Activated CD8-positive, alpha-beta T cell treated with anti-CD3 and anti-CD28 coated beads, Interleukin-2, amount 10 ng/mL, durations not matched to agents 7 days and 5 days (primary cell): Measurements from ENCODE around the gene RAPGEF6. TPM values are rescaled to one million over a fixed set of nuclear protein-coding genes. Genes with fewer than 3 reads are reported as not detected.

Source experiments
- ATAC-seq: fragments of 150-1000 bp; cut with Tn5 transposase; one replicate; pipeline ENCODE4 v1.10.0; 2021; ENCODE audit warnings: moderate library complexity
- CTCF ChIA-PET: fragments of 350-600 bp; sonication (Branson Sonifier 250); formaldehyde crosslinking; loops from one replicate; lab custom pipeline; 2021; ENCODE audit warnings: antibody characterized with exemption; lab: Charles Lee
- POLR2A ChIA-PET: fragments of 350-600 bp; sonication (Branson Sonifier 250); formaldehyde crosslinking; loops from one replicate; lab custom pipeline; 2021; ENCODE audit warnings: antibody characterized with exemption; lab: Charles Lee
- DNase-seq: peaks from one replicate; pipeline ENCODE4 v3.0.0-alpha.2; 2020
- H3K27ac Mint-ChIP-seq: one replicate; pipeline ENCODE4 v1.8.0; 2021; ENCODE audit warnings: mild to moderate bottlenecking, mixed read lengths
- H3K27me3 Mint-ChIP-seq: one replicate; pipeline ENCODE4 v1.8.0; 2021; ENCODE audit warnings: low read depth, mixed read lengths
- H3K36me3 Mint-ChIP-seq: one replicate; pipeline ENCODE4 v1.8.0; 2021; ENCODE audit warnings: low read depth, mixed read lengths
- H3K4me1 Mint-ChIP-seq: one replicate; pipeline ENCODE4 v1.8.0; 2021; ENCODE audit warnings: low read depth, mixed read lengths
- H3K4me3 Mint-ChIP-seq: one replicate; pipeline ENCODE4 v1.8.0; 2021; ENCODE audit warnings: mild to moderate bottlenecking, mixed read lengths
- H3K9me3 Mint-ChIP-seq: one replicate; pipeline ENCODE4 v1.8.0; 2022; ENCODE audit warnings: mixed read lengths; ENCODE audit not compliant: insufficient read depth
- total RNA-seq, 2 experiments: library from RNA; stranded (reverse); gene quantifications; one replicate each; pipeline ENCODE4 v1.2.3, GENCODE V29; 2021

The RAPGEF6 gene
- total RNA-seq, 2 experiments from 2014 or later = 36.4 to 40.9 TPM

GRCh38 chr5:131523500-131524185 lies 111.4 kb downstream of the RAPGEF6 start:
- POLR2A ChIA-PET = interaction anchor here (0.6 kb wide), 1 partner anchor 112 kb away, joined by 3 read pairs; no protein-coding TSS in a partner anchor
- H3K4me1 Mint-ChIP-seq = peaks cover 21% of the 10 kb centered on the region
- DNase-seq (no peak), ATAC-seq (no peak)
- CTCF ChIA-PET = interaction anchor here (0.6 to 1.7 kb wide), 3 partner anchors 11 to 66 kb away, joined by 3 to 6 read pairs (median 3); no protein-coding TSS in a partner anchor
- no peaks in the 10 kb centered on the region for H3K9me3 Mint-ChIP-seq
- no peak overlapping the region for H3K4me3 Mint-ChIP-seq
- no peak overlapping the region for H3K27ac Mint-ChIP-seq
- H3K36me3 Mint-ChIP-seq = peaks cover 35% of the 10 kb centered on the region
- H3K27me3 Mint-ChIP-seq = no peaks in the 10 kb centered on the region

GRCh38 chr5:131521252-131521651 lies 113.8 kb downstream of the RAPGEF6 start:
- Mint-ChIP-seq H3K36me3 (peaks cover 41% of the 10 kb centered on the region), H3K9me3 (no peaks in the 10 kb centered on the region), H3K27ac (no peak overlapping the region), H3K27me3 (no peaks in the 10 kb centered on the region), H3K4me3 (no peak overlapping the region), H3K4me1 (peaks cover 19% of the 10 kb centered on the region)
- ATAC-seq = no peak
- POLR2A ChIA-PET = no interaction called here
- CTCF ChIA-PET = interaction anchor here (1.7 kb wide), 1 partner anchor 11 kb away, joined by 10 read pairs; no protein-coding TSS in a partner anchor
- no peak for DNase-seq

GRCh38 chr5:131515348-131515747 lies 119.7 kb downstream of the RAPGEF6 start:
- ATAC-seq = no peak
- peaks cover 46% of the 10 kb centered on the region for H3K36me3 Mint-ChIP-seq
- H3K4me1 Mint-ChIP-seq = peaks cover 40% of the 10 kb centered on the region
- CTCF ChIA-PET = interaction anchor here (0.6 to 1.8 kb wide), 6 partner anchors 11 to 76 kb away, joined by 3 to 10 read pairs (median 4); no protein-coding TSS in a partner anchor
- no peaks in the 10 kb centered on the region for H3K9me3 Mint-ChIP-seq
- H3K27ac Mint-ChIP-seq = peak overlapping the region; percentile 84
- H3K27me3 Mint-ChIP-seq = no peaks in the 10 kb centered on the region
- POLR2A ChIA-PET = interaction anchor here (0.7 to 1.5 kb wide), 2 partner anchors 15 to 22 kb away, joined by 3 read pairs; no protein-coding TSS in a partner anchor
- peak overlapping the region; percentile 82 for H3K4me3 Mint-ChIP-seq
- DNase-seq = no peak

GRCh38 chr5:131514316-131515283 lies 120.4 kb downstream of the RAPGEF6 start:
- H3K36me3 Mint-ChIP-seq = peaks cover 49% of the 10 kb centered on the region
- H3K27ac Mint-ChIP-seq = peak overlapping the region; percentile 84
- no peaks in the 10 kb centered on the region for H3K9me3 Mint-ChIP-seq
- ATAC-seq (peak; percentile 87), DNase-seq (peak; percentile 53)
- H3K27me3 Mint-ChIP-seq = no peaks in the 10 kb centered on the region
- ChIA-PET CTCF (interaction anchor here (0.6 to 1.8 kb wide), 4 partner anchors 12 to 75 kb away, joined by 3 to 10 read pairs (median 6); no protein-coding TSS in a partner anchor), POLR2A (interaction anchor here (0.7 to 1.5 kb wide), 2 partner anchors 15 to 21 kb away, joined by 3 read pairs; no protein-coding TSS in a partner anchor)
- H3K4me3 Mint-ChIP-seq = peak overlapping the region; percentile 82
- H3K4me1 Mint-ChIP-seq = peaks cover 40% of the 10 kb centered on the region

- no peak overlapping the region for H3K4me3 Mint-ChIP-seq
- no peaks in the 10 kb centered on the region for H3K27me3 Mint-ChIP-seq
- peaks cover 41% of the 10 kb centered on the region for H3K36me3 Mint-ChIP-seq
- ChIA-PET CTCF (no interaction called here), POLR2A (no interaction called here)
- DNase-seq = no peak
- H3K27ac Mint-ChIP-seq = peak overlapping the region; percentile 67
- ATAC-seq = peak; percentile 31
- no peaks in the 10 kb centered on the region for H3K9me3 Mint-ChIP-seq
- H3K4me1 Mint-ChIP-seq = peaks cover 40% of the 10 kb centered on the region
Measured at GRCh38 chr5:131513780-131514179, 121.2 kb downstream of the RAPGEF6 start.

GRCh38 chr5:131511934-131512333 lies 123.1 kb downstream of the RAPGEF6 start:
- CTCF ChIA-PET = interaction anchor here (0.9 kb wide), 1 partner anchor 496 kb away, joined by 3 read pairs; no protein-coding TSS in a partner anchor
- Mint-ChIP-seq H3K4me3 (no peak overlapping the region), H3K27me3 (no peaks in the 10 kb centered on the region), H3K4me1 (peaks cover 40% of the 10 kb centered on the region), H3K27ac (peak overlapping the region; percentile 15), H3K36me3 (peaks cover 43% of the 10 kb centered on the region), H3K9me3 (no peaks in the 10 kb centered on the region)
- DNase-seq (no peak), ATAC-seq (no peak)
- POLR2A ChIA-PET = no interaction called here

GRCh38 chr5:131509801-131510200 lies 125.2 kb downstream of the RAPGEF6 start:
- no peaks in the 10 kb centered on the region for H3K9me3 Mint-ChIP-seq
- no peaks in the 10 kb centered on the region for H3K27me3 Mint-ChIP-seq
- H3K4me1 Mint-ChIP-seq = peaks cover 22% of the 10 kb centered on the region
- H3K4me3 Mint-ChIP-seq = no peak overlapping the region
- no peak overlapping the region for H3K27ac Mint-ChIP-seq
- H3K36me3 Mint-ChIP-seq = peaks cover 37% of the 10 kb centered on the region
- ChIA-PET CTCF (interaction anchor here (0.8 to 1.4 kb wide), 4 partner anchors 11 to 79 kb away, joined by 3 to 7 read pairs (median 3); no protein-coding TSS in a partner anchor), POLR2A (no interaction called here)
- no peak for DNase-seq
- ATAC-seq = no peak

GRCh38 chr5:131505237-131505908 lies 129.7 kb downstream of the RAPGEF6 start:
- Mint-ChIP-seq H3K27ac (no peak overlapping the region), H3K27me3 (no peaks in the 10 kb centered on the region), H3K9me3 (no peaks in the 10 kb centered on the region), H3K36me3 (peaks cover 49% of the 10 kb centered on the region), H3K4me3 (no peak overlapping the region), H3K4me1 (no peaks in the 10 kb centered on the region)
- ATAC-seq (no peak), DNase-seq (no peak)
- ChIA-PET POLR2A (interaction anchor here (1.2 kb wide), 1 partner anchor 11 kb away, joined by 3 read pairs; no protein-coding TSS in a partner anchor), CTCF (interaction anchor here (1.2 kb wide), 1 partner anchor 84 kb away, joined by 5 read pairs; no protein-coding TSS in a partner anchor)

GRCh38 chr5:131496400-131496713 lies 138.7 kb downstream of the RAPGEF6 start:
- no peaks in the 10 kb centered on the region for H3K4me1 Mint-ChIP-seq
- no peaks in the 10 kb centered on the region for H3K9me3 Mint-ChIP-seq
- H3K4me3 Mint-ChIP-seq = no peak overlapping the region
- CTCF ChIA-PET = no interaction called here
- H3K27ac Mint-ChIP-seq = no peak overlapping the region
- H3K27me3 Mint-ChIP-seq = no peaks in the 10 kb centered on the region
- DNase-seq (no peak), ATAC-seq (no peak)
- peaks cover 62% of the 10 kb centered on the region for H3K36me3 Mint-ChIP-seq
- POLR2A ChIA-PET = no interaction called here

GRCh38 chr5:131495536-131496399 lies 139.3 kb downstream of the RAPGEF6 start:
- CTCF ChIA-PET = no interaction called here

More at GRCh38 chr5:131495536-131496399, 139.3 kb downstream of the RAPGEF6 start:
- Mint-ChIP-seq H3K4me1 (no peaks in the 10 kb centered on the region), H3K27ac (no peak overlapping the region), H3K4me3 (no peak overlapping the region), H3K36me3 (peaks cover 66% of the 10 kb centered on the region), H3K9me3 (no peaks in the 10 kb centered on the region), H3K27me3 (no peaks in the 10 kb centered on the region)
- POLR2A ChIA-PET = no interaction called here
- no peak for ATAC-seq
- no peak for DNase-seq
